HG03558 (cell line): ENCODE measurements around the gene SGIP1.

ENCODE experiments used
- ATAC-seq: cut with Tn5 transposase; IDR thresholded peaks from one replicate; pipeline ENCODE4 v1.9.1; 2021; ENCODE audit warnings: moderate number of reproducible peaks; ENCODE audit not compliant: unreplicated experiment; ENCODE audit errors: extremely low read depth

The SGIP1 gene

GRCh38 chr1:66652556-66652955 lies 118.6 kb downstream of the SGIP1 start:
- ATAC-seq: no peak

DNA sequence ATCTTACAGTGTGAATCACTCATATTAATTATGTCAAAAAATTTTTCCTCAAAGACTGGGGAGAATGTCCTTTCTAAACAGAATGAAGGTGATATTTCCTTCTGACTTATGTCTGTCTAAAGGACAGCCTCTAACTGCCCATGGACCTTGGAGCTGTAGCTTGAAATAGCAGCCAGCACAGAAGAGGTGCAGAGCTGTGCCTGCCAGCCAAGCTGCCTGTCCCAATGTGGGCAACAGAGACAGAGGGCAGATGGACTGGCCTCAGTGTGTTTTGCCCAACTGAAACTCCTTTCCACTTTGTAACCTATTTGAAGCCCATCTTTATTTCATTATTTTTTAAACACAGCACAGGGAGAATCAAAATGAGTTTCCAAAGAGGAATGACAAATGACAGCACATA lies 120.7 kb downstream of the SGIP1 start:
- ATAC-seq: no peak

- no peak for ATAC-seq
Measured at GRCh38 chr1:66671455-66671854, 137.5 kb downstream of the SGIP1 start.

DNA sequence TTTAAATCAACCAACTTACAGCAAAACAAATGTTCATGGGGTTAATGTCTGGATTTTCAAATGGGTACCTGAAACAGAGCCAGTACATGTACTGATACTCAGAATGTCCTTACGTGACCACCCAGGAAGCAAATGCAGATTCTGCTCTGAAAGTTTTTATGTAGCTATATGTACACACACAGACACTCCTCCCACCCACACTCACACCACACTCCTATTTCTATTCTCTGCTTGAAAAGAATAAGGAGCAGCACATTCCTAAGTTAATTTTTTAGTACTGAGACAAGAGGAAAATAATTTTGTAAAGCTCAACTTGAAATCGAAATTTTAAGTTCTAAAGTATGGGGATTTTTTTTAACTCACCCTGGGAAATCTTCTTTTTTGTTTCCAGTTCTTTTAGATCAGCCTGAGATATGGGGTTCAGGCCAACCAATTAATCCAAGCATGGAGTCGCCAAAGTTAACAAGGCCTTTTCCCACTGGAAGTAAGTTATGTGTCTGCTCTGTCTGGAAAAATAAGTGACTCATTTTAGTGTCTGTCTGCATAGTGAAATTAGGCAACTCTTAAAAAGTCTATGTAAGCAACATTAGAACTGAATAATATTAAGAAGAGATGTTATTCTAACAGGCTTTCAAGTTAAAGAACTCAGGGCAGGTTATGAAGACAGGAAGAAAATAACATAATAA lies 142.8 kb downstream of the SGIP1 start:
- ATAC-seq: no peak

DNA sequence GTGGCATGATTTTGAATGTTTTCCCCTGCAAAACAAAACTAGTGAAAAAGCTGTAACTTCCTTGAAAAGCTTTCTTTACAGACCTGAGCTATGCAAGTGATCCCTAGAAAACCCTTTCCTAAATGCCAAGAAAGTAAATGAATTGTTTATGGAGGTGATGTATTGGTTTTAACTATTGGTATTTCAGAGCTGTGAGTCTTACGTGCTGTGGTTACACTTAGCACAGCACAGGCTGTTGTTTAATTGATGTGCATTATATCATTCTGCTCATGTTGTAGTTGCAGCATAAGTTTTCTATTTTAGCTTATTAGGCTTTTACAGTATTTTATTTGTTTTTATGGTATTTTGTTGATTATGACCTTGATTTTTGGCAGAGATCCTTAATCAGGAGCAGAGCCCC lies 144.2 kb downstream of the SGIP1 start:
- ATAC-seq: no peak

DNA sequence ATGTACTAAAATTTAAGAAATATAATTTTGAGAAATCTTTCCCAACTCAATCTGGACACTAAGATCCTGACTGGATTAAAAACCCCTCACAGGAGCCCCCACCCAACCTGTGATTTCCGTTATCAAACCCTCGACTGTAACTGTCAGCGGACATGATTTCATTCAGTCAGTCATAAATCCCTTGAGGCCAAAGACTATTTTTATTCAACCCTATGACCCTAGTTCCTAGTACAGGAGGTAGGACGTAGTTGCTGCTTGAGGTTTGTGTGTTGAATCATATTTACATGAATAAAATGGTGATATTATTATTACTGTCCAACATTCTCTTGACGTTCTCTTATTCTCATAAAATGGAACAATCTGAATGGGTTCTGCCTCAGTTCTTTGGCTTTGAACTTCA lies 145.2 kb downstream of the SGIP1 start:
- no peak for ATAC-seq

GRCh38 chr1:66681686-66682085 lies 147.7 kb downstream of the SGIP1 start:
- no peak for ATAC-seq

GRCh38 chr1:66682106-66682505 lies 148.2 kb downstream of the SGIP1 start:
- no peak for ATAC-seq

- no peak for ATAC-seq
Measured at GRCh38 chr1:66684353-66684752, 150.4 kb downstream of the SGIP1 start.

DNA sequence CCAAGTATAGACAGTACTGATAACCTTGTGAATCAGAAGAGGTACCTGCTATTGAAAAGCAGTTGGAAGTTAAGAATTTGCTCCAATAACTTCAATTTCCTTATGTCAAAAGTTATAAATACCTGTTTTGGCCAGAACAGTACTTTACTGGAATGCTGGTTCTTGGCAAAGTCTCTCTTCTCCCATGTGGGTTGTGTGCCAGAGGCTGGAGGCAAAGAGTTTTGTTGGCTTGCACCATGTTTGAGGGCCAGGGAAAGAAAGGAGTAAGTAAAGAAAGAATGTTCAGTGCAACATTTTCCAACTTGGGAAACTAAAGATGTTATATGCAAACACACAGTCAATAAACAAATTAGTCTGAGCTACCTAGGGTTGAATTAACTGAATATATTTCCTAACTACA lies 151.3 kb downstream of the SGIP1 start:
- no peak for ATAC-seq

GRCh38 chr1:66685670-66686069 lies 151.7 kb downstream of the SGIP1 start:
- ATAC-seq: no peak

- ATAC-seq: no peak
Measured at GRCh38 chr1:66686406-66686805, 152.5 kb downstream of the SGIP1 start.

DNA sequence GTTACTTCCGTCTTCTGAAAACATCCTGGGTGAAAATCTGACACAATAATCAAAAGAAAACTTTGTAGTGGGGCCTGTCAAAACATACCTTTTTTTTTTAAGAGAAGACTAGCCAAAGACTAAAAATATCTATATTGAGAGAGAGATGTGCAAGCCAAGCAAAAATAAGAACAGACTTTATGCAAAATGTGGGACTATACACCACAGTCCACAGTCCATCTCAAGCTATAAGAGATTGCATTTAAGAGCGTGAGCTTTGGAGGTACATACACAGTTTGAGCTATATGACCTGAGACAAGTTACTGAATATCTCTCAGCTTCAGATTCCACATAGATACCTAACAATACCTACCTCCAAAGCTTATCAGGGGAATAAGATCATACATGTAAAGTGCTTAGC lies 153.4 kb downstream of the SGIP1 start:
- ATAC-seq: no peak

GRCh38 chr1:66690666-66691381 lies 156.9 kb downstream of the SGIP1 start:
- ATAC-seq: no peak

DNA sequence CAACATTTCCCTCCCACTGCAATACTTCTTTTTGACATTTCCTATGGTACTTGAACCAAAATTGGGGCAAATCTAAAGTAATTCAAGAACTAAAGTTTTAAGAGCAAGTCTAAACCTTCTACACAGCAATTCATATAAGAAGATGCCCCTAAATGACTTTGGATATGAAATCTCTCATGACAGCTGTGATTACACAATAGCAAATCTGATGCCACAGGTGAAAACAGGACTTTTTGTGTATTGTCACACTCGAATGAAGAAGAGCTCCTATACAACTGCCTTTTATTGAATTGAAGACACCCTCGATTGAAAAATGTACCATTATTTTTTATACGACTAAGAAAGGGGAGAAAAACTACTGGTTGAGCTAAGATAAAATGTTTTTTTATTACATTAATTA lies 158.7 kb downstream of the SGIP1 start:
- no peak for ATAC-seq

GRCh38 chr1:66693856-66694255 lies 159.9 kb downstream of the SGIP1 start:
- ATAC-seq: no peak

DNA sequence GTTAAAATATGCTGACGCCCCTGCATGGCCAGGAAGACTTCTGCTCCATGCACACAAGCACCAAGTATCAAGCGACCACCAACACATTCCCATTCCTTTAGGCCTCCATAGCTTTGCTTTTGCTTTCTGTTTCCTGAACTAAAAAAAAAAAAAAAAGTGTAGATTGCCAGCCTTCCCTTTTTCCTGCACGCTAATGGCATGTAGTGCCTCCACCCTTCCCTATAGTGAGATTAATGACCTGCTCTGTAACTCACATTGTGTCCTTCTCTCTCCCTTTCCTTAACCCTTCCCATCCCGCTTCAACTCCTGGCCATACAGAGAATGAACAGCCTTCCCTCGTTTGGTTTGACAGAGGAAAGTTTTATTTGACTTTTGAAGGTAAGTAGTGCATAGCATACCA lies 161.2 kb downstream of the SGIP1 start:
- no peak for ATAC-seq

DNA sequence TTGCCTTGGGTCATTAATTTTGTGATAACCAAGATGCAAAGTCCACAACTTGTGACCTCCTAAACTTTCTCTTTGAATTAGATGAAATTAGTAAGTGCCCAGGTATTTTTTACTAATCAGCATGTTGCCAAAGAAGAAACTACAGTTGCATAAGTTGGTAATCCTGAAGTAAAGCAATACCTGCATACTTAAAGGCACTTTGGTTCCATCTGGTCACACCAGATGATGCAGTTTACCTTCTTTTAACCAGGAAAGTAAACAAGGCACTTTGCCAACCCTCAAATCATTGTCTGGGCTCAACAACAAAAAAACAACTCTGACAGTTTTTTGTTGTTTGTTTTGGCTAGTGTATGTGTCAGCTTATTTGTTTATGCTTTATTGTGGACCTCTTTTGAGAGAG lies 162.8 kb downstream of the SGIP1 start:
- ATAC-seq: no peak

GRCh38 chr1:66699213-66699612 lies 165.3 kb downstream of the SGIP1 start:
- ATAC-seq: no peak

GRCh38 chr1:66704177-66704875 lies 170.4 kb downstream of the SGIP1 start:
- ATAC-seq: no peak

GRCh38 chr1:66705110-66705509 lies 171.2 kb downstream of the SGIP1 start:
- no peak for ATAC-seq
